Cortex of kidney (tissue), 1 donor: ENCODE measurements around the gene OTOG.

ENCODE experiments used
- DNase-seq: peaks from one replicate; lab custom pipeline; 2025; lab: John Stamatoyannopoulos, UW

OTOG gene, protein sequence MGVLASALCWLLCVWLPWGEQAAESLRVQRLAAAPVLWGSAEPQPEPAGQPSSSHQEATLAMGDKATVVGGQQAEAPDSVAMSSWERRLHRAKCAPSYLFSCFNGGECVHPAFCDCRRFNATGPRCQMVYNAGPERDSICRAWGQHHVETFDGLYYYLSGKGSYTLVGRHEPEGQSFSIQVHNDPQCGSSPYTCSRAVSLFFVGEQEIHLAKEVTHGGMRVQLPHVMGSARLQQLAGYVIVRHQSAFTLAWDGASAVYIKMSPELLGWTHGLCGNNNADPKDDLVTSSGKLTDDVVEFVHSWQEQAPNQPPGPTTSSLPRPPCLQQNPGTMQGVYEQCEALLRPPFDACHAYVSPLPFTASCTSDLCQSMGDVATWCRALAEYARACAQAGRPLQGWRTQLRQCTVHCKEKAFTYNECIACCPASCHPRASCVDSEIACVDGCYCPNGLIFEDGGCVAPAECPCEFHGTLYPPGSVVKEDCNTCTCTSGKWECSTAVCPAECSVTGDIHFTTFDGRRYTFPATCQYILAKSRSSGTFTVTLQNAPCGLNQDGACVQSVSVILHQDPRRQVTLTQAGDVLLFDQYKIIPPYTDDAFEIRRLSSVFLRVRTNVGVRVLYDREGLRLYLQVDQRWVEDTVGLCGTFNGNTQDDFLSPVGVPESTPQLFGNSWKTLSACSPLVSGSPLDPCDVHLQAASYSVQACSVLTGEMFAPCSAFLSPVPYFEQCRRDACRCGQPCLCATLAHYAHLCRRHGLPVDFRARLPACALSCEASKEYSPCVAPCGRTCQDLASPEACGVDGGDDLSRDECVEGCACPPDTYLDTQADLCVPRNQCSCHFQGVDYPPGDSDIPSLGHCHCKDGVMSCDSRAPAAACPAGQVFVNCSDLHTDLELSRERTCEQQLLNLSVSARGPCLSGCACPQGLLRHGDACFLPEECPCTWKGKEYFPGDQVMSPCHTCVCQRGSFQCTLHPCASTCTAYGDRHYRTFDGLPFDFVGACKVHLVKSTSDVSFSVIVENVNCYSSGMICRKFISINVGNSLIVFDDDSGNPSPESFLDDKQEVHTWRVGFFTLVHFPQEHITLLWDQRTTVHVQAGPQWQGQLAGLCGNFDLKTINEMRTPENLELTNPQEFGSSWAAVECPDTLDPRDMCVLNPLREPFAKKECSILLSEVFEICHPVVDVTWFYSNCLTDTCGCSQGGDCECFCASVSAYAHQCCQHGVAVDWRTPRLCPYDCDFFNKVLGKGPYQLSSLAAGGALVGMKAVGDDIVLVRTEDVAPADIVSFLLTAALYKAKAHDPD (N-terminal part only)

DNA sequence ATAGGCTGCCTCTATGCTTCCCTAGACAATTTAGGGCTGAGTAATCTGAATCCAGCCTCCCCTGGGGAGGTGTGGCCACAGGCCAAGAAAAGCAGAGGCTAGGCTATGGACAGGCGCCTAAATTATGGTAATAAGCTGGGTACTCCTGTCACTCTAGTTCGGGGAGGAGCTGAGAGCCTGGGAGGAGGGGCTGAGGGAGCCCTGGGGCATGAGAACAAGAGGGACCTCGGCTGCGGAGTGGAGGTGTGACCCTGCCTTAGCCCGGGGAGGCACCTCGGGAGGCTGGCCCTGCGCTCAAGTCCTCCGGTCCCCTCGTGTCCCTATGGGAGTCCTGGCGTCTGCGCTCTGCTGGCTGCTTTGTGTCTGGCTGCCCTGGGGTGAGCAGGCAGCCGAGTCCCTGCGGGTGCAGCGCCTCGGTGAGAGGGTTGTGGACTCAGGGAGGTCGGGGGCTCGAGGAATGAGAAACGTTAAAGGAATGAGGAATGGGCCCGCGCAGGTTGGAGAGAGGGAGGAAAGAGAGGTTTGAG is at the start of gene OTOG:
Gene OTOG, plus strand, starts transcription at position 209 of the 527 bp plus-strand sequence. Its CDS starts 114 bp downstream, at position 323.
- no peak for DNase-seq

DNA sequence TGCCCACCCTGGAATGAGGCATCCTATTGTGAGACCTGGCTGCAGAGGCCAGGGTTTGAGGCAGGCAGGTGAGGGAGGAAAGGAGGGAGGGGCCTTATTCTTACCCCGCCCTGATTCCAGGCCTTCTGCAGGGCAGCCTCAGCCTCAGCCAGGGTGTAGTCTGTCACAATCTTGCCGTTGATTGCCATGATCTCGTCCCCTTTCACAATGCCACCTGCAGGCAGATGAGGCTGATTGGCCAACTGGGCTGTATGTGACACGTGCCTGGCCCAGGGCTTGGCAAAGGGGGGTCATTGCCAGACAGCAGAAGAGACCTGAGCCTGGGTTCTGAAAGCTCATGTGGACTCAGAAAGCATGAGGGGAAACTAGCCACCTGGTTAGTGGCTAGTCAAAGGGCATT is 49.0 kb upstream of the OTOG start:
- DNase-seq, result no peak

DNA sequence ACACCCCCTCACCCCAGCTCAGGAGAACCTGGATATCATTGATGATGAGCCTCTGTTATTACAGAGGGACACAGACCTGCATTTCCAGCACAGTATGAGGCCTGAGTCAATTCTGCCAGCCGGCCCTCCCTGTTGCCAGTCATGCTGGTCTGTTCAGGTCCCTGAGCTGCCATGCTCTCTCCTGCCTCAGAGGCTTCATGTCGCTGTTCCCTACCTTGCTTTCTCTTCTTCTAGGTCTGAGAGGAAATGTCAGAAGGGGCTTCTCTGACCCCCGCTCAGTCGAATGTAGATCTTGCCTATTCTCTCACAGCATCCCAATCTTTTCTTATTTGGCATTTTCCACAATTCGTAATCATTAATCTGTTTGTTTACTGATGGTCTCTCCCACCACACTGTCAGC is 48.6 kb upstream of the OTOG start:
- no peak for DNase-seq

DNA sequence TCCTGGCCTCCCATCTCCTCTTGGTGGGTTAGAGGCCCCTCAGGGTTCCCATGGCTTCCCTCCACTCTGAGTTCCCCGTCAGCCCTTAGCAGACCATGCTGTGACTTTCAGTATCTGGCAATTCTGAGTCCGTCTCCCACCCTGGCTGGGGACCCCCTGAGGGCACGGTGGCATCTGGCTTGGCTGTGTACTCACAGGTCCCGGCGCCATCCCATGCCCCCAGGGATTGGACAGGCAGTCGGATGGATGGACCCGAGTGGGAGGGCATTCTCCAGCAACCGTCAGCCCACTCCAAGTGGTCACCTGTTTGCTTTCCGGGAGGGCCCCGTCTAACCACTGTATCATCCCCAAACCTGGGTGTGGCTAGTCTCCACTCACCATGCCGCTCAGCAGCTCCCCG is 46.4 kb upstream of the OTOG start:
- no peak for DNase-seq

DNA sequence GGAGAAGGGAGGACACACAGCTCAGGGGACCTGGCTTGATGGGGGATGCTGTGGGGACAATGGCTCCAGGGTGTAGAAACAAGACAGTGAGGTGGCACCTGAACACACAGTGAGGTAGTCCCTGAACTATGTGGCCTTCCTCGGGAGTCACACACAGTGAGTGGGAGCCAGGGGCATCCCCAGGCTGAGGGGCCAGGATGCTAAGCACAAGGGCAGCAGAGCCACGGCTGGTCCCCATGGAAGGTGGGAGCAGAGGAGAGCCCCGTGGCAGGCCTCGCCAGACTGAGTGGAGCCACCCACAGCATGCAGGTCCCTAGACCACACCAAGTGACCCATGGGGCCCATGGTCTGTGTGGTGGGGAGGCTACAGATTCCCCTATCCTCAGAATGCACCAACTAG is 44.4 kb upstream of the OTOG start:
- no peak for DNase-seq

DNA sequence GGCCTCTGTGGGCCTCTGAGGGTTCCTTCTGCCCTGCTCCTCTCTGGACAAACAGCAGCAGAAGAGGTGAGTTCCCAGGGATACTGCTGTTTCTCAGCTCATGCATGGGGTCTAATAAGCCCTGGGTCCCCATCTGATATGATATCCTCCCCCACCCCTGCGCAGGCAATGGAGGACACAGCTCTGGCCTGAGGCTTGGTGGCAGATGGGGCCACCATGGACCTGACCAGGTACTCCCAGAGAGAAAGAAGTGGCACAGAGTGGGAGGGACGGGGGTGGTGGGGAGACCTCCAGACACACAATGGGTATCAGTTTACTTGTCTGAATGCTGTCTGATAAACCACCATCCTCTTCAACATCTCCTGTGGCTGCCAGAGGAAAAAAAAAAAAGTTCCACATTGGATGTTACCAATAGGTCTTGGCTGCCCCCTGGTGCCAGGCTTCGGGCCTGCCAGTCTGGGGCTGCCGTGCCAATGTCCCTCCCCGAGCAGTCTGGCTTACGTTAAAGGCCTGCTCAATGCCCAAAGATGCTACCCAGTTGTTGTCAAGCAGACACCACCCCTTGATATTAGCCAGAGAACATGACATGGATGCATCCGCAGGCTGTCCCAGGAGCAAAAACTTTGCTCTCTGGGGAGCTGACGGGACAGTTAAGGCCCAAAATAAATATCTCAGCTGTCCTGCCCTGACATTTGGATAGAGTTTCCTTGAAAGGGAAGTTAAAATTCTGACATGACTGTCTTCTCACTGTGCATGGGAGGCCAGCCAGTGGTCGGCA is 42.5 kb upstream of the OTOG start:
- no peak for DNase-seq

DNA sequence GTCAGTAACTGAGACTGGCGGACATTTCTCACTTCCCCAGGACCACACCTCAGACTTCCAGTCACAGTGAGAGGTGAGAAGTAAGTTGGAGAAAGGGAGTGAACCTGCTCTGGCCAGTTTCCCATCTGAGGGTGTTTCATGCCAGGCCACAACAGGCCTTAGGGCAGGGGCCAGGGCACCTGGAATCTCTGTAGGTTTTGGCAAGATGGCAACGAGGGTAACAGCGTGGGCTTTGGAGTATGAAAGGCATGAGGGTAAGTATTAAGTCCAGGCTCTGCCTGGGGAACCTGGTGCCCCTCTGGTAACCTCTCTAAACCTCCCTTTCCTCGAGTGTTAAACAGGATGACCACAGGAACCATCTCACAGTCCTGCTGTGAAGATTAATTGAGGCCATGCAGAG is 41.9 kb upstream of the OTOG start:
- DNase-seq, result no peak

DNA sequence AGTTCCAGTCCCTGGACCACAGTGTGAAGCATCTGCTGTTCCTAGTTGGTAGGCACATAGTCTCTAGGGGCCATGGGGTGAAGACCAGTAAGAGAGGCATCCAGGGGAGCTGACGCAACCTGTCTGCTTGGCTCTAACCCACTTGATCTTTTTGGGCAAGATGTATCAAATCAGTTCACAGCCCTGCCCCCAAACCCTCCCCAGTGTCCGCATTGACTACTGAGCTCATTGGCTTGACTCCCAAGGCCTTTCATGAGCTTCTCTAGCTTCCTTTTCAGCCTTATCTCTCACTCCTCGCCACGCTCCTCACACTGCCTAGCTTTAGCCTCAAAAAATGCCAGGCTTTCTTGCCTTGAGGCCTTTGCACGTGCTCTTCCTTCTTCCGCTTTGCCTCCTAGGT is 40.7 kb upstream of the OTOG start:
- no peak for DNase-seq

DNA sequence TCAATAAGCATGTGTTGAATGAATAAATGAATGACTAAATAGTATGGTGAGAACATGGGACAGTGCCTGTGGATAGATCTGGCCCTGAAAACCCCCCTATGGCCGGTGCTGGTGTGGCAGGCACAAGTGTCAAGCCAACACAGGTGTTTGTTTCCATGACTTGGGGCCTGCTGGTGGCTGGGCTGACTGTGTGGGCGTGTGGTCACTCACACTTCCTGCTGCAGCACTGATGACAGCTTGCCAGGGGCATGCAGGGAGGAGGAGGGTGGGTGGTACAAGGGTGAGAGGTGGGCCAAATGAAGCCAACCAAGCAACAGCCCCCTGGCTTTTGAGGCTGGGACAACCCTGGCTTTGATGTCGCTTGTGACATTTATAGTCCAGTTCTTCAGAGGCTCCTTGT is 40.1 kb upstream of the OTOG start:
- no peak for DNase-seq

DNA sequence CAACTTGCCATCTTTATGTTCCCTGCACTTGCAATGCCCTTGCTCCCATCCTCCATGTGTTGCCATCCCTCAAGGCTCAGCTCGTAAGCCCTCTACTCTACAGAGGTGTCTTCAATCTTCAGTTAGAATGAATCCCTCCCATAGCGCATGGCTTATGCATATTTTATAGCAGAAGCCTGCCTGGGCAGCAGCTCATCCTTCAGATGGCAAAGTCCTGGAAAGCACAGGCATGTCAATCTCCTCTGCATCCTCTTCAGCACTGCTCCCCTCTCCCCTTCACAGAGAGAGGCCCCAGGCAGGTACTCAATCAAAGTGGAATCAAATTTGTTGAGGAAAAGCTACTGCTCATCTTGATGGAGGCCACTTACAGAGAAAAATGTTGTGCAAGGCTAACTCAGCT is 39.3 kb upstream of the OTOG start:
- DNase-seq, result no peak

DNA sequence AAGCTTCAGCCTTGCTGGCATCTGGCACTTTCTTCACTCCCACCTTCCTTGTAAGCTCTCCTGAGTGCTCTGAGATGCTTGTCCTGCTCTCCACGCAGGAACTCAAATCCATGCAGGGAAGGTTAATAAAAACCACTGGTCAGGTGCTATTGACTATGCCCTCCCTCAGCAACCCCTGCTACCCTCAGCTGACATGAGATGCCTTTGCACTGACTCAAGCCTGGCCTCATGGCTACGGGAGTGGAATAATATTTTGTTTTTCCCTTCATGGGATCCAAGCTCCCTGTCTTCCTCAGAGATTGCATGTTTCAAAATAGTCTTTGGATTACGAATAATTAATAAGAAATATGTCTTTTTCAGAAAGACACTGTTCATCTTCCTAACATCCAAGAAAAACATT is 38.8 kb upstream of the OTOG start:
- DNase-seq, result no peak

DNA sequence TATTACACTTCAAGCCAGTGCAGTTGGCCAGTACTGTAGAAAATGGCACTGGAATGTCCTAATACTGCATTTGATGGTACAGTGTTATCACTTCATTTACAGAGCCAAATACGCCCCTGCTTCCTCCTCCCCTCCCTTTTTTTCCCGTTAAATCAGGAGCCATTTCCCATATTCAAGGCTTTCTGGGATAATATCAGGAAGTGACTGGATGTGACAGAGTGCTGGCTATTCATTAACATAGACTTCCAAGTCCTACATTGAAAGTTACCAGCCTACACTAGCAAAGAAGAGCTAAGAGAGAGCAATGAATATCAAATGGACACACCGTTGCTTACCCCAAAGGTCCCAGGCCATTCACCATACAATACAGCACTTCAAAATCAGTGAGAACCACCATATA is 38.3 kb upstream of the OTOG start:
- no peak for DNase-seq

DNA sequence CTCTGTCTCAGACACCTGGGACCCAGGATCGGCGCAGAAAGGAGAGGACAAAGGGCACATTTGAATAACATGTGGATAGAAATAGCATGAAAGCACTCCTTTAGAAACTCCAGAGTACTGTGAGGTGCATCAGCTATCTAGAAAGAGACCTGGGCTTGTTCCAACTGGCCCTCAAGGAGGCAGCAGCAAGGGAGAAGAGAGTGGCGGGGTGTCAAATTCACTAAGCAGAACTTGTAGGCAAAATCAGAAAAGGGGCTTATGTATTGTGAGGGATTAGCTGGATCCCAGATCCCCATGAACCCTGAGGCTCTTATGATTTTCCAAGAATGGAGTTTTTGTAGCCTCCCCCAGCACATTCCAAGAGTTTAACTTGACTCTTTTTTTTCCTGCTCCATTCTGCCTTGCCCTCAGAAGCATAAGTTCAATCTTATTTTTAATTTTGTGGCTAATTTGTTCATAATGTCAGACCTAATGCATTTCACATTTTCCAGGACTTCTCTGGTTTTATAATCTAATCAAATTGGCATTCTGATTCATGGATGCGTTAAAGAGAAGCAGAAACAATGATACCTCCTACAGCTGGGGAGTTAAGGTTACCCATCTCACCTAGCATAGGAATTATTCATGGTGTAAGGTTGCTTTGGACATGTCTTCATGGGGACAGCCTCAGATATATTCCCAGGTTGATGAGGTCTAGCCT is 36.4 kb upstream of the OTOG start:
- no peak for DNase-seq

DNA sequence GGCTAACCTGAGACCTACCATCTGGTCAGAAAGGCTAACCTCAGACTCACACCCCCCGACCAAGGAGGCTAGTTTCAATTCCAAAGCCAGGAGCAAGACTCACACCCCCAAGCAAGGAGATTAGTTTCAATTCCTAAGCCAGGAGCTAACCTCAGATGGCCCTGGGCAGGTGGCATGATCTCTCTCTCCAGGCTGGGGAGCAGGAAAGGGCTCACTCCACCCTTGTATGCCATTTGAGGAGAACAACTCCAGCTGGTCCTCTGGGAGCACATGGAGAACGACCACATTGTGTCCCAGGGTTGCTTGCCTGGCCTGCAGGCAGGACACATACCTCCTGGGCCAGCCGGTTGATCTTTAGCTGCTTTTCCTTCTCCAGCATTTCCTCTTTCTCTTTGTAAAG is 35.5 kb upstream of the OTOG start:
- no peak for DNase-seq

DNA sequence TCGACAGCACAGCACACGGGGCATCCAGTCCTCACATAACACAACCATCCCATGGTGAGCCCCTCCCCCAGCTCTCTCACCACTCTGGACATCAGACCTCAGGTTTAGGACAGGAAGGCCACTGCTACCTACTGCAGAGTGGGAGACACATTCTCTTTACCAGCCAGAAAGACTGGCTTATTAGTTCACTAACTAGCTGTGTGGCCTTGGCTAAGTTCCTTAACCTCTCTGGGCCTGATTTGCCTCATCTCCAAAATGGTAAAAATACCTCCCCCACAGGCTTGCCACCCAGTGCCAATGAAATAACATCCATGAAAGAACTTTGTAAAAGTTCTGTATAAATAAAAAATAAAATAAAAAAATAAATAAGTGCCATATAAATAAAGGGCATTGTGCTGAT is 35.0 kb upstream of the OTOG start:
- no peak for DNase-seq

DNA sequence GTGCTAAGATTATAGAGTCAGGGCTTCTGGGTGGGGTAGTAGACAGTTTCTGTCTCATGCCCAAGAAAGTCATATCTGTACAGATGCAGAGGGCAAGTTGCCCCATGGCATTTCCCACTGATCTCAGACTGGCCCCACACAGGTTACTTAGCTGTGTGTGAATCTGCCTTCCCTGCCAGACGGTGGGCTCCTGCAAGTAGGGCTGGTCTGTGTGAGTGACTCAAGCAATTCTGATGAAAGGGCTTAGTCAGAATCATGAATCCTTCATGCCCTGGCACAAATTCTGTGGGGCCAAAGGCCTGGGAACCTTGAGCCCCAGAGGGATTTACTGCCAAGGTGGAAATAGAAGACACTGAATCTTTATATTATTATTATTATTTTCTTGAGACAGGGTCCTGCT is 33.2 kb upstream of the OTOG start:
- no peak for DNase-seq

DNA sequence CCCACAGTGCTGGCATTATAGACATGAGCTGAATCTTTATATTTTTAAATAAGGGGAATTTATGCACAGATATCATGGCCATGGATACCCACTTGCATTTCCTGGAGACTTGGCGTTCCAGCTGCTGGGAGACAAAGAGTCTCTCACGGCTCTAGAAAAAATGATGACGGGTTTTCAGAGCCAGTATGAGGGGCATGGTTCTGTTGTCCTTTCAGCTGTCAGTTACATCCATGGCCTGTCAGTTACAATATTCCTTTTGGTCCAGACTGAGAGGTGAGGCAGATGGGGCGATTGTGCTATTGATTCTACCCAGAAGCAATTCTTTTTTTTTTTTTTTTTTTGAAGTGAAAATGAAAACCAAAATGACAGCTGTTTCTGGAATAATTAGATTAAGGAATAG is 32.6 kb upstream of the OTOG start:
- no peak for DNase-seq

DNA sequence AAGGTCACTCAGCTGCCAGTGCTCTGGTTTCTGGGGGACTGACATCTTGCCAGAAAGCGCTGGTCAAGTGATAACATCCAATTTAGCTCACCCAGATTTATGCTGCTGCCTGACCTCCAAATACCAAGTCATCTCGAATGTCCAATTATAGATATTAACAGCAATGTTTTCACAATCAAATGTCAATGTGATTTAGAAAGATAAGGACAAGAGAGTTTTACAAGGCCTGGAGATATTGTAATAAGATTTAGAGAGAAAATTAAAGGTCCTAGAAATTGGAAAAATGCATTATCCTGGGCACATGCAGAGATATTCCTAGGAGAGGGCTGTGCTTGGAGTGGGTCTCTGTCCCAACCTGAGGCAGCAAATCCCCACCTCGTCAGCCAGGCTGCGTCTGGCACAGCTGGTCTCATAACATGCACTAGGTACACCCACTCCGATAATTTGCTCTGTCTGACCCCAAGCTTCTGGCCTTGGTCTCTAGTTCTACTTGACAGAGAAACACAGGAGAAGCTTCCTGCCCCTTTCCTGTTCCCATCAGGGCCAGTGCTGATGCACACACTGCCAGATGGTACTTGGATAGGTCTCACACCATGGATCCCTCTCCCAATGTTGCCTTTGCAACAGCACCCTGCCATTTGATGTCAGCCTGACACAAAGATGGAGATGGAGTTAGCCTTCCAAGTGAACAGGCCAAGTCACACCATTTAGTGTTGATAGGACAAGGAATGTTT is 31.4 kb upstream of the OTOG start:
- DNase-seq, result no peak

DNA sequence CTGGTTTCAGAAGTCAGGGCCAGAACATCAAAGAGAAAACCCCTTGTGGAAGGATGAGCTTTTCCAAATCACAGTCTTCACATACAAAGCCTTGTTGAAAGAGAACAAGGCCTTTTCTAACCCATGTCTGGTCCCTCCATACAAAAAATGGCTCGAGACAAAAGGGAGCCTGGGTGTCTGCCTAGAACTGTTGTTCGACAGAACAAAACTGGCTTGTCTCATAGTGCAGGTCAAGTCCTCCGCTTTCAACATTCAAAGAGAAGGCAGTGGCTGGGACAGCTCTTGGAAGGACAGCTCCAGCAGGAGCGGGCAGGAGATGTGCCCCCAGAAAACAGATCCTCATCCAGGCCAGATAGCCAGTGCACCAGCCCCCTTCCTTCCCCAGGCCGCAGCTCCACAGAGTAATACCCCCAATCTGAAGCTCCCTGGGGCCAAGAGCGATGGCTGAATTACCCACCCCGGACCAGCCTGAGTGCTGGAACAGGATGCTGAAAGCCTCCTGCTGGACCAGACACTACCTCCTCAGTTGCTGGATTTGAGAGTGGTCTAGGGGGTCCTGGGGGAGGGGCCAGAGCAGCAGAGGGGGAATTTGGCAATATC is 30.4 kb upstream of the OTOG start:
- no peak for DNase-seq

DNA sequence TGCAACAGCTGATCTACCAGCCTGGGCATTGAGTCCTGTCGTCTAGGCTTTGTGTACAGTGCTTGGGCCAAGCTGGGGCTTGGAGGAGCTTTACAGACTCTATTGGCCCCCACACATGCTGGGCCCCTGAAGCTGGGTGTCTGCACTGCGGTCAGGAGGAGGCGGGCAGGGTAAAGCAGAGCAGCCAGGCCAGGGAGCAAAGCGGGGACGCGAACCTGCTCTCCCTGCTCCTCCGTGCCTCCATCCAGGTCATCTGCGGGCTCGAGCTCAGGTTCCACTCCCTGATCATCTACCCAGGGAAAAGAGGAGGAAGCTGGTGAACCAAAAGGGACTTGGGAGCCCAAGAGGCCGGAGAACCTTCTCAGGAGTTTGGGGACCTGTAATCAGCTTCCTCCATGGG is 29.9 kb upstream of the OTOG start:
- no peak for DNase-seq
